Fibroblast of lung (primary cell): ENCODE measurements around the gene ARSG. TPM values are rescaled to one million over a fixed set of nuclear protein-coding genes. Genes with fewer than 3 reads are reported as not detected.
"Not testable (repeated sequence)": the region's sequence is repeated elsewhere in the genome, so short reads cannot be mapped to it uniquely, and the experiment has no call there.

Source experiments
- DNase-seq, 2 donors: peaks; one replicate each; pipeline versions ENCODE4 v3.0.0 to v3.0.0-alpha.2; 2010; ENCODE audit warnings: low read depth in 2 of 2
- H2AFZ ChIP-seq: 2 replicates; pipeline ENCODE4 v1.5.1; 2012; ENCODE audit warnings: low read length, control low read depth, inconsistent platforms
- H3K27ac ChIP-seq: 2 replicates; pipeline ENCODE4 v1.5.1; 2011; ENCODE audit warnings: low read length, control low read depth; ENCODE audit not compliant: insufficient read depth
- H3K27me3 ChIP-seq: 2 replicates; pipeline ENCODE4 v1.5.1; 2011; ENCODE audit warnings: mild to moderate bottlenecking, low read length; ENCODE audit not compliant: control insufficient read depth, insufficient read depth
- H3K36me3 ChIP-seq: 2 replicates; pipeline ENCODE4 v1.5.1; 2011; ENCODE audit warnings: low read length; ENCODE audit not compliant: control insufficient read depth, insufficient read depth
- H3K4me1 ChIP-seq: 2 replicates; pipeline ENCODE4 v1.5.1; 2011; ENCODE audit warnings: low read length; ENCODE audit not compliant: control insufficient read depth, insufficient read depth; ENCODE audit errors: extremely low read depth
- H3K4me2 ChIP-seq: 2 replicates; pipeline ENCODE4 v1.5.1; 2011; ENCODE audit warnings: low read length, control low read depth; ENCODE audit not compliant: insufficient read depth; ENCODE audit errors: extremely low read depth
- H3K4me3 ChIP-seq, 4 experiments: fragments of 200-600 bp in 1 of 4; sonication (generic) in 1 of 4; replicated peaks in 1 of 4; 2 replicates each; pipeline ENCODE4 v1.5.1; 2011 to 2016; ENCODE audit warnings: low read length in 4 of 4, low read depth in 3 of 4, mild to moderate bottlenecking in 3 of 4, control low read depth in 2 of 4, inconsistent platforms in 1 of 4, mixed read lengths in 1 of 4; ENCODE audit not compliant: insufficient read depth in 1 of 4; ENCODE audit errors: control extremely low read depth in 1 of 4
- H3K79me2 ChIP-seq: 2 replicates; pipeline ENCODE4 v1.5.1; 2012; ENCODE audit warnings: mild to moderate bottlenecking, low read length, inconsistent platforms; ENCODE audit not compliant: control insufficient read depth, insufficient read depth
- H3K9ac ChIP-seq: 2 replicates; pipeline ENCODE4 v1.5.1; 2011; ENCODE audit warnings: mild to moderate bottlenecking, low read length, control low read depth; ENCODE audit not compliant: insufficient read depth
- H3K9me3 ChIP-seq: 2 replicates; pipeline ENCODE4 v1.5.1; 2012; ENCODE audit warnings: low read depth, low read length; ENCODE audit not compliant: control insufficient read depth, insufficient read depth
- H4K20me1 ChIP-seq: 2 replicates; pipeline ENCODE4 v1.5.1; 2011; ENCODE audit warnings: low read length; ENCODE audit not compliant: control insufficient read depth, insufficient read depth; ENCODE audit errors: extremely low read depth
- EZH2 ChIP-seq: IDR thresholded peaks from 2 replicates; pipeline ENCODE4 v1.5.1; 2012; ENCODE audit warnings: low read length, control low read depth, mild to moderate bottlenecking; ENCODE audit errors: missing control alignments
- polyA plus RNA-seq, 2 donors: library from polyadenylated mRNA; depleted of rRNA in 1 of 2; stranded (reverse) in 1 of 2; unstranded in 1 of 2; fragments of >200 nt; gene quantifications; 2 replicates each; pipeline ENCODE4 v1.2.1, GENCODE V29; 2011 to 2012; ENCODE audit warnings: missing spikeins in 1 of 2
- total RNA-seq: library from RNA; depleted of rRNA; stranded (reverse); fragments of >200 nt; gene quantifications from 2 replicates; pipeline ENCODE4 v1.2.1, GENCODE V29; 2014
- TF ChIP-seq, protein P1 (sequence below), 2 donors: IDR thresholded peaks in 1 of 2; conservative IDR thresholded peaks in 1 of 2; 1 replicate in 1 of 2; 2 replicates in 1 of 2; pipeline ENCODE4 v1.5.1; 2011 to 2012; ENCODE audit warnings: low read length in 2 of 2, control low read depth in 1 of 2, inconsistent platforms in 1 of 2, low read depth in 1 of 2, mild to moderate bottlenecking in 1 of 2

Gene ARSG
- total and polyA plus RNA-seq, 2 donors (not counting 1 experiment from before 2014, with no cell fraction given) = 3.5 to 8.1 TPM

DNA sequence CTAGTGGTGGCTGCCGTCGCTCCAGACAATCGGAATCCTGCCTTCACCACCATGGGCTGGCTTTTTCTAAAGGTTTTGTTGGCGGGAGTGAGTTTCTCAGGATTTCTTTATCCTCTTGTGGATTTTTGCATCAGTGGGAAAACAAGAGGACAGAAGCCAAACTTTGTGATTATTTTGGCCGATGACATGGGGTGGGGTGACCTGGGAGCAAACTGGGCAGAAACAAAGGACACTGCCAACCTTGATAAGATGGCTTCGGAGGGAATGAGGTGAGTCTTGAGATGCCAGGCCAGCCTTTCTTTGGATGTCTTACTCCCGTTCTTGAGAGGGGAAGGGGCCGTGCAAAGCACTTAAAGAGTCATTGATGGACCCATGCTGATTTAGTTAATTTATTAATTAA lies 16.1 kb downstream of the ARSG start:
- H3K79me2 ChIP-seq = no peaks in the 10 kb centered on the region
- H3K36me3 ChIP-seq = no peaks in the 10 kb centered on the region
- no peak overlapping the region for H3K4me2 ChIP-seq
- no peaks in the 10 kb centered on the region for H3K27me3 ChIP-seq
- TF ChIP-seq, protein P1, sequence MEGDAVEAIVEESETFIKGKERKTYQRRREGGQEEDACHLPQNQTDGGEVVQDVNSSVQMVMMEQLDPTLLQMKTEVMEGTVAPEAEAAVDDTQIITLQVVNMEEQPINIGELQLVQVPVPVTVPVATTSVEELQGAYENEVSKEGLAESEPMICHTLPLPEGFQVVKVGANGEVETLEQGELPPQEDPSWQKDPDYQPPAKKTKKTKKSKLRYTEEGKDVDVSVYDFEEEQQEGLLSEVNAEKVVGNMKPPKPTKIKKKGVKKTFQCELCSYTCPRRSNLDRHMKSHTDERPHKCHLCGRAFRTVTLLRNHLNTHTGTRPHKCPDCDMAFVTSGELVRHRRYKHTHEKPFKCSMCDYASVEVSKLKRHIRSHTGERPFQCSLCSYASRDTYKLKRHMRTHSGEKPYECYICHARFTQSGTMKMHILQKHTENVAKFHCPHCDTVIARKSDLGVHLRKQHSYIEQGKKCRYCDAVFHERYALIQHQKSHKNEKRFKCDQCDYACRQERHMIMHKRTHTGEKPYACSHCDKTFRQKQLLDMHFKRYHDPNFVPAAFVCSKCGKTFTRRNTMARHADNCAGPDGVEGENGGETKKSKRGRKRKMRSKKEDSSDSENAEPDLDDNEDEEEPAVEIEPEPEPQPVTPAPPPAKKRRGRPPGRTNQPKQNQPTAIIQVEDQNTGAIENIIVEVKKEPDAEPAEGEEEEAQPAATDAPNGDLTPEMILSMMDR (conservative IDR thresholded peaks at IDR 0.05 in 1 of 2, IDR thresholded peaks at IDR 0.05 in 1 of 2; ENCODE audit: low read depth in 1 of 2, low read length in 2 of 2) = no peak
- TF ChIP-seq EZH2 = no peak
- H3K4me3 ChIP-seq = no peak overlapping the region
- no peak overlapping the region for H3K27ac ChIP-seq
- no peaks in the 10 kb centered on the region for H3K9me3 ChIP-seq
- no peak overlapping the region for H3K9ac ChIP-seq
- no peak for DNase-seq
- H4K20me1 ChIP-seq = no peaks in the 10 kb centered on the region
- no peaks in the 10 kb centered on the region for H3K4me1 ChIP-seq
- no peak overlapping the region for H2AFZ ChIP-seq

GRCh38 chr17:68308486-68308885 lies 17.2 kb downstream of the ARSG start:
- DNase-seq, H3K4me1 ChIP-seq, H3K27ac ChIP-seq, H3K4me3 ChIP-seq, H3K27me3 ChIP-seq, H3K9ac ChIP-seq, H4K20me1 ChIP-seq, H2AFZ ChIP-seq, H3K4me2 ChIP-seq, H3K36me3 ChIP-seq, H3K9me3 ChIP-seq, H3K79me2 ChIP-seq: not testable (repeated sequence)

DNA sequence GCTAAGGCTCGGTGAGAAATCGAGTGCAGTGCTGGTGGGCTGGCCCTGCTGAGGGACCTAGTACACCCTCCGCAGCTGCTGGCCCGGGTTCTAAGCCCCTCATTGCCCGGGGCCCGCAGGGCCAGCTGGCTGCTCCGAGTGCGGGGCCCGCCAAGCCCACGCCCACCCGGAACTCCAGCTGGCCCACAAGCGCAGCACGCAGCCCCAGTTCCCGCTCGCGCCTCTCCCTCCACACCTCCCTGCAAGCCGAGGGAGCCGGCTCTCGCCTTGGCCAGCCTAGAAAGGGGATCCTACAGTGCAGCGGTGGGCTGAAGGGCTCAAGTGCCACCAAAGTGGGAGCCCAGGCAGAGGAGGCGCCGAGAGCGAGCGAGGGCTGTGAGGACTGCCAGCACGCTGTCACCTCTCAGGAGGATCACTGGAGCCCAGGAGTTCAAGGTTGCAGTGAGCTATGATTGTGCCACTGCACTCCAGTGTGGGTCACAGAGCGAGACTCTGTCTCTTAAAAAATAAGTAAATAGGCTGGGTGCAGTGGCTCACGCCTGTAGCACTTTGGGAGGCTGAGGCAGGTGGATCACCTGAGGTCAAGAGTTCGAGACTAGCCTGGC lies 17.9 kb downstream of the ARSG start:
- H3K9ac ChIP-seq, H3K4me1 ChIP-seq, H3K4me3 ChIP-seq, DNase-seq, H3K79me2 ChIP-seq, H3K27me3 ChIP-seq, H3K27ac ChIP-seq, H3K4me2 ChIP-seq, H2AFZ ChIP-seq, H4K20me1 ChIP-seq, H3K36me3 ChIP-seq, H3K9me3 ChIP-seq: not testable (repeated sequence)

DNA sequence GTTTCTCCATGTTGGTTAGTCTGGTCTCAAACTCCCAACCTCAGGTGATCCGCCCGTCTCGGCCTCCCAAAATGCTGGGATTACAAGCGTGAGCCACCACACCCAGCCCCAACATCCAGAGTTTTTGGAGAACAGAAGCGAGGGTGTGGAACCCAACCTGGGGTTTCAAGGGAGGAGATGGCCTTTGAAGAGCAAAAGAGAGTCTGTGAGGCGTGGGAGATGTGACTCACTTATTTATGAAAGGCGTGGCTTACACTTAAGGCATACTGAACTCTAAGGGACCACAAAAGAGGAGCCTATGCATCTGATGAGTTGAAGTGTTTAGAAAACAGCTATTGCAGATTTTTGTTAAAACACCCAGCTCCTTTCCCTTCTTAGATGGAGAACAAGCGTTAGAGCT lies 18.9 kb downstream of the ARSG start:
- no peaks in the 10 kb centered on the region for H3K27me3 ChIP-seq
- no peaks in the 10 kb centered on the region for H3K79me2 ChIP-seq
- TF ChIP-seq, protein P1 (conservative IDR thresholded peaks at IDR 0.05 in 1 of 2, IDR thresholded peaks at IDR 0.05 in 1 of 2; ENCODE audit: low read depth in 1 of 2, low read length in 2 of 2) = no peak
- TF ChIP-seq EZH2 = no peak
- H4K20me1 ChIP-seq = no peaks in the 10 kb centered on the region
- no peaks in the 10 kb centered on the region for H3K36me3 ChIP-seq
- no peaks in the 10 kb centered on the region for H3K9me3 ChIP-seq
- H3K4me1 ChIP-seq = no peaks in the 10 kb centered on the region
- no peak overlapping the region for H2AFZ ChIP-seq
- peak in 1 of 2 donors; percentile 19 for DNase-seq
- no peak overlapping the region for H3K4me2 ChIP-seq
- no peak overlapping the region for H3K4me3 ChIP-seq
- no peak overlapping the region for H3K9ac ChIP-seq
- H3K27ac ChIP-seq = no peak overlapping the region
